GM23338 (cell line): ENCODE results near the gene PRKCH. TPM values are rescaled to one million over a fixed set of nuclear protein-coding genes. Genes with fewer than 3 reads are reported as not detected.

ENCODE experiments used
- ATAC-seq: fragments of 200-7000 bp; cut with Tn5 transposase; 3 replicates; pipeline ENCODE4 v1.9.1; 2020
- DNase-seq: peaks from one replicate; pipeline ENCODE4 v3.0.0-alpha.2; 2015; ENCODE audit warnings: low spot score
- H2AFZ ChIP-seq: fragments of 200-600 bp; sonication (generic); 2 replicates; pipeline ENCODE4 v1.8.0; 2016; ENCODE audit warnings: antibody characterized with exemption, mild to moderate bottlenecking, moderate library complexity
- H3F3A ChIP-seq: fragments of 200-600 bp; sonication (generic); replicated peaks from 2 replicates; pipeline ENCODE4 v1.8.0; 2017; ENCODE audit warnings: antibody characterized with exemption, mixed run types, low read depth
- H3K27ac ChIP-seq: fragments of 200-600 bp; sonication (generic); 2 replicates; pipeline ENCODE4 v1.6.1; 2016; ENCODE audit warnings: low read depth
- H3K27me3 ChIP-seq: fragments of 200-600 bp; sonication (generic); 2 replicates; pipeline ENCODE4 v1.8.0; 2016; ENCODE audit warnings: mild to moderate bottlenecking, mixed run types, moderate library complexity; ENCODE audit not compliant: insufficient read depth
- H3K36me3 ChIP-seq: fragments of 200-600 bp; sonication (generic); 2 replicates; pipeline ENCODE4 v1.8.0; 2016; ENCODE audit warnings: mild to moderate bottlenecking; ENCODE audit not compliant: insufficient read depth
- H3K4me1 ChIP-seq: fragments of 200-600 bp; sonication (generic); 2 replicates; pipeline ENCODE4 v1.8.0; 2016; ENCODE audit warnings: mild to moderate bottlenecking, moderate library complexity; ENCODE audit not compliant: insufficient read depth
- H3K4me2 ChIP-seq: fragments of 200-600 bp; sonication (generic); 2 replicates; pipeline ENCODE4 v1.7.1; 2017; ENCODE audit warnings: mixed run types
- H3K4me3 ChIP-seq: fragments of 200-600 bp; sonication (generic); 2 replicates; pipeline ENCODE4 v1.6.1; 2016; ENCODE audit warnings: mixed run types
- H3K79me2 ChIP-seq: fragments of 200-600 bp; sonication (generic); replicated peaks from 2 replicates; pipeline ENCODE4 v1.8.0; 2017; ENCODE audit warnings: mild to moderate bottlenecking; ENCODE audit not compliant: insufficient read depth
- H3K9me2 ChIP-seq: fragments of 200-600 bp; sonication (generic); 2 replicates; pipeline ENCODE4 v1.8.0; 2017; ENCODE audit not compliant: insufficient read depth
- H4K20me1 ChIP-seq: fragments of 200-600 bp; sonication (generic); replicated peaks from 2 replicates; pipeline ENCODE4 v1.8.0; 2017; ENCODE audit warnings: mild to moderate bottlenecking; ENCODE audit not compliant: insufficient read depth
- H3K27ac Mint-ChIP-seq: 2 replicates; pipeline ENCODE4 v1.8.0; 2020; ENCODE audit warnings: inconsistent platforms, mild to moderate bottlenecking, moderate library complexity, mixed read lengths
- H3K27me3 Mint-ChIP-seq: 3 replicates; pipeline ENCODE4 v1.8.0; 2022; ENCODE audit warnings: low read depth, mild to moderate bottlenecking, moderate library complexity, mixed read lengths, inconsistent platforms; ENCODE audit not compliant: insufficient read depth, poor library complexity
- H3K36me3 Mint-ChIP-seq: 3 replicates; pipeline ENCODE4 v1.8.0; 2021; ENCODE audit warnings: low read depth, mild to moderate bottlenecking, inconsistent platforms, moderate library complexity, mixed read lengths
- H3K4me1 Mint-ChIP-seq: 3 replicates; pipeline ENCODE4 v1.8.0; 2020; ENCODE audit warnings: mild to moderate bottlenecking, inconsistent platforms, mixed read lengths
- H3K4me3 Mint-ChIP-seq: 3 replicates; pipeline ENCODE4 v1.8.0; 2021; ENCODE audit warnings: moderate library complexity, mild to moderate bottlenecking, inconsistent platforms, mixed read lengths
- H3K9me3 Mint-ChIP-seq: 3 replicates; pipeline ENCODE4 v1.8.0; 2020; ENCODE audit warnings: moderate library complexity, mild to moderate bottlenecking, inconsistent platforms, mixed read lengths
- CREB1 ChIP-seq: fragments of 250-450 bp; sonication (Bioruptor Pico); IDR thresholded peaks from 2 replicates; pipeline ENCODE4 v1.5.0; 2020; ENCODE audit warnings: low read depth, mild to moderate bottlenecking, moderate library complexity
- REST ChIP-seq: IDR thresholded peaks from one replicate; pipeline ENCODE4 v1.6.1; 2018; ENCODE audit warnings: antibody characterized with exemption; ENCODE audit not compliant: unreplicated experiment
- ZNF462 ChIP-seq: fragments of 250-450 bp; sonication (Bioruptor Pico); IDR thresholded peaks from 2 replicates; pipeline ENCODE4 v1.5.0; 2020; ENCODE audit warnings: mild to moderate bottlenecking, moderate library complexity
- polyA plus RNA-seq: library from polyadenylated mRNA; unstranded; fragments of >200 nt; fragmentation: Nextera tagmentation; extraction: Ambion mirVana; gene quantifications from 2 replicates; pipeline ENCODE4 v1.2.1, GENCODE V29; 2016
- total RNA-seq: library from RNA; depleted of rRNA; stranded (reverse); fragments of >200 nt; shearing (Covaris generic); gene quantifications from 2 replicates; pipeline ENCODE4 v1.2.3, GENCODE V29; 2014

The PRKCH gene
- total and polyA plus RNA-seq, 2 experiments from 2014 or later: 5.4 to 10.1 TPM

- Histone ChIP-seq H3K9me2 (no peaks in the 10 kb centered on the region), H3K79me2 (no peaks in the 10 kb centered on the region), H3F3A (no peaks in the 10 kb centered on the region), H3K27me3 (no peaks in the 10 kb centered on the region), H2AFZ (no peak overlapping the region), H3K4me2 (no peak overlapping the region), H3K4me3 (no peak overlapping the region), H4K20me1 (no peaks in the 10 kb centered on the region), H3K36me3 (no peaks in the 10 kb centered on the region), H3K4me1 (no peaks in the 10 kb centered on the region), H3K27ac (no peak overlapping the region)
- TF ChIP-seq REST (no peak), ZNF462 (CRISPR knock-in tag) (no peak), CREB1 (CRISPR knock-in tag) (no peak)
- H3K36me3 Mint-ChIP-seq: no peaks in the 10 kb centered on the region
- ATAC-seq (no peak), DNase-seq (no peak)
- no peaks in the 10 kb centered on the region for H3K27me3 Mint-ChIP-seq
- peaks cover 19% of the 10 kb centered on the region for H3K4me1 Mint-ChIP-seq
- H3K9me3 Mint-ChIP-seq: no peaks in the 10 kb centered on the region
- H3K4me3 Mint-ChIP-seq: no peak overlapping the region
- no peak overlapping the region for H3K27ac Mint-ChIP-seq
Observed at GRCh38 chr14:61481701-61482100, 160.3 kb downstream of the PRKCH start.
